ENCODE data around the gene NLRP6.

DNA sequence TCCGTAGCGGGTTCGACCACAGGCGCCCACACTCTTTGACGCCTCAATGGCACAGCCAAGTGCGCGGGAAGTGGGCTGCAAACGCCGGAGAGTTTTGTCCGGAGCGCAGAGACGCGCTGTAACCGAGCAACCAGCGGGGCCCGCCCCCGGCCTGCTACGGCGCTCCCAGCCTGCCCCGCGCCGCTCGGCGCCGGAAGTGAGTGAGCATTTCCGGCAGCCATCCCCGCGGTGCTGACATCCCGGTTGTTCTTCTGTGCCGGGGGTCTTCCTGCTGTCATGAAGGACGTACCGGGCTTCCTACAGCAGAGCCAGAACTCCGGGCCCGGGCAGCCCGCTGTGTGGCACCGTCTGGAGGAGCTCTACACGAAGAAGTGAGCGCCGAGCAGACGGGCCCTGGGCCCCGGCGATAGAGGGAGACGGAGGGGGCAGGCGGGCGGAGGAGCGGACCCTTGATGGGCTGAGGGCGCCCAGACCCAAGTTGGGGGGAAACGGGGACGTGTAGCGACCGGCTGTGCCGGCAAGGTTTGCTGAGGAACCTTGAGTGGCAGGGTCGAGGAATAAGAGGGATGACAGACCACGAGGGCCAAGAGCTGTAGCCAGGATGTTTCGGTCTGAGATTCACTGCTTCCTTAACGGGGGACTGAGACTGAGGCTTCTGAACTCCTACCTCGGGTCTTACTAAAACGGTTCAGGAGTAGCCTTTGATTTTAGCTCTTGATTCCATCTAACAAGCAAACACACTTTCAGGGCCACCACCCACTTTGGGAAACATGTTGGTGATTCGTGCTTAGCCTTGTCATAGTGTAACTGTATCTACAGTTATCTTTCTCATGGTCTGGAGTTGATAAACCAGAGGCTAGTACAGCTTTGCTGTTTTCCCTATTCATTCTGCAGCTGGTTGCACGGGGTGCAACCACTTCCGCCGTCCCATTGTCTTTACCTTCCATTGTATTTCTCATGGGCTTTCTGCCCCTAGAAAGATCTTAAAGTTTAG lies 41.1 kb upstream of the NLRP6 start, which contains the start of gene PSMD13:
- TF ChIP-seq POLR2A (IDR thresholded peaks at IDR 0.05): peak; percentile 37
- TF ChIP-seq, protein P1, sequence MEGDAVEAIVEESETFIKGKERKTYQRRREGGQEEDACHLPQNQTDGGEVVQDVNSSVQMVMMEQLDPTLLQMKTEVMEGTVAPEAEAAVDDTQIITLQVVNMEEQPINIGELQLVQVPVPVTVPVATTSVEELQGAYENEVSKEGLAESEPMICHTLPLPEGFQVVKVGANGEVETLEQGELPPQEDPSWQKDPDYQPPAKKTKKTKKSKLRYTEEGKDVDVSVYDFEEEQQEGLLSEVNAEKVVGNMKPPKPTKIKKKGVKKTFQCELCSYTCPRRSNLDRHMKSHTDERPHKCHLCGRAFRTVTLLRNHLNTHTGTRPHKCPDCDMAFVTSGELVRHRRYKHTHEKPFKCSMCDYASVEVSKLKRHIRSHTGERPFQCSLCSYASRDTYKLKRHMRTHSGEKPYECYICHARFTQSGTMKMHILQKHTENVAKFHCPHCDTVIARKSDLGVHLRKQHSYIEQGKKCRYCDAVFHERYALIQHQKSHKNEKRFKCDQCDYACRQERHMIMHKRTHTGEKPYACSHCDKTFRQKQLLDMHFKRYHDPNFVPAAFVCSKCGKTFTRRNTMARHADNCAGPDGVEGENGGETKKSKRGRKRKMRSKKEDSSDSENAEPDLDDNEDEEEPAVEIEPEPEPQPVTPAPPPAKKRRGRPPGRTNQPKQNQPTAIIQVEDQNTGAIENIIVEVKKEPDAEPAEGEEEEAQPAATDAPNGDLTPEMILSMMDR (IDR thresholded peaks at IDR 0.05): peak in 1 of 4 experiments; percentile 16
- peak; percentile 90 for TF ChIP-seq POLR2AphosphoS5 (IDR thresholded peaks at IDR 0.05)
